ENCODE results near the gene HGS. TPM values are rescaled to one million over a fixed set of nuclear protein-coding genes. Genes with fewer than 3 reads are reported as not detected.

Gene HGS
- total RNA-seq, 1 donor from 2014 or later, result 211 TPM

GRCh38 chr17:81646869-81647600, 36.8 kb upstream of the HGS start:
- peaks cover 0 to 4% of the 10 kb centered on the region in 2 donors for H3K9me3 ChIP-seq
- DNase-seq (ENCODE audit: low spot score in 2 of 2), result no peak
- no peaks in the 10 kb centered on the region for H3K27me3 ChIP-seq
- H3K4me3 ChIP-seq, result no peak overlapping the region
- no peak overlapping the region for H3K27ac ChIP-seq
- TF ChIP-seq CTCF (IDR thresholded peaks at IDR 0.05), result no peak
- intact Hi-C loops (cut with DNase I), result no loop called here
- H3K4me1 ChIP-seq, result no peaks in the 10 kb centered on the region
- no peaks in the 10 kb centered on the region for H3K36me3 ChIP-seq

- intact Hi-C loops (cut with DNase I), result no loop called here
- no peaks in the 10 kb centered on the region for H3K4me1 ChIP-seq
- H3K4me3 ChIP-seq, result no peak overlapping the region
- no peak overlapping the region for H3K27ac ChIP-seq
- DNase-seq (ENCODE audit: low spot score in 2 of 2), result no peak
- H3K9me3 ChIP-seq, result peaks cover 0 to 4% of the 10 kb centered on the region in 2 donors
- H3K36me3 ChIP-seq, result no peaks in the 10 kb centered on the region
- H3K27me3 ChIP-seq, result no peaks in the 10 kb centered on the region
- TF ChIP-seq CTCF (IDR thresholded peaks at IDR 0.05), result no peak
Measured at GRCh38 chr17:81647640-81648012, 36.2 kb upstream of the HGS start.

GRCh38 chr17:81648013-81648706, 35.7 kb upstream of the HGS start:
- Histone ChIP-seq H3K36me3 (no peaks in the 10 kb centered on the region), H3K27ac (no peak overlapping the region), H3K4me3 (no peak overlapping the region), H3K9me3 (peaks cover 0 to 4% of the 10 kb centered on the region in 2 donors), H3K27me3 (no peaks in the 10 kb centered on the region), H3K4me1 (no peaks in the 10 kb centered on the region)
- DNase-seq (ENCODE audit: low spot score in 2 of 2), result no peak
- TF ChIP-seq CTCF (IDR thresholded peaks at IDR 0.05), result no peak
- intact Hi-C loops (cut with DNase I), result no loop called here

GRCh38 chr17:81648707-81649085, 35.1 kb upstream of the HGS start:
- intact Hi-C loops (cut with DNase I), result no loop called here

GRCh38 chr17:81650951-81651350, 32.9 kb upstream of the HGS start:
- intact Hi-C loops (cut with DNase I), result no loop called here
- Histone ChIP-seq H3K9me3 (peaks cover 0 to 4% of the 10 kb centered on the region in 2 donors), H3K4me1 (no peaks in the 10 kb centered on the region), H3K27ac (no peak overlapping the region), H3K27me3 (no peaks in the 10 kb centered on the region), H3K4me3 (no peak overlapping the region), H3K36me3 (no peaks in the 10 kb centered on the region)
- DNase-seq (ENCODE audit: low spot score in 2 of 2), result no peak
- no peak for TF ChIP-seq CTCF (IDR thresholded peaks at IDR 0.05)

More at GRCh38 chr17:81648707-81649085, 35.1 kb upstream of the HGS start:
- peaks cover 0 to 4% of the 10 kb centered on the region in 2 donors for H3K9me3 ChIP-seq
- no peaks in the 10 kb centered on the region for H3K36me3 ChIP-seq
- TF ChIP-seq CTCF (IDR thresholded peaks at IDR 0.05), result no peak
- H3K27ac ChIP-seq, result no peak overlapping the region
- no peaks in the 10 kb centered on the region for H3K4me1 ChIP-seq
- H3K4me3 ChIP-seq, result no peak overlapping the region
- H3K27me3 ChIP-seq, result no peaks in the 10 kb centered on the region
- DNase-seq (ENCODE audit: low spot score in 2 of 2), result no peak
